H1 (cell line): Measurements from ENCODE around the gene OCIAD1. TPM values are rescaled to one million over a fixed set of nuclear protein-coding genes. Genes with fewer than 3 reads are reported as not detected.

ENCODE experiments used
- CTCF ChIA-PET: fragments of 300-600 bp; sonication (Branson Sonifier 250); formaldehyde crosslinking; loops from one replicate; lab custom pipeline; 2021; ENCODE audit not compliant: partially characterized antibody; lab: Charles Lee
- POLR2A ChIA-PET: fragments of 300-600 bp; sonication (Branson Sonifier 250); formaldehyde crosslinking; loops from one replicate; lab custom pipeline; 2021; ENCODE audit warnings: inconsistent platforms; ENCODE audit not compliant: partially characterized antibody; lab: Charles Lee
- DNase-seq, 2 experiments: peaks; one replicate each; pipeline versions ENCODE4 v3.0.0 to v3.0.0-alpha.2; 2010 to 2022; ENCODE audit warnings: low spot score in 2 of 2, low read depth in 1 of 2, mixed read lengths in 1 of 2
- FAIRE-seq: peaks from 2 replicates; lab custom pipeline; 2011; peaks lifted over from hg19 to GRCh38; lab: Jason Lieb, UNC
- H2AFZ ChIP-seq: 2 replicates; pipeline ENCODE4 v1.8.1; 2012; ENCODE audit warnings: low read length, inconsistent platforms
- H2AK5ac ChIP-seq: 2 replicates; pipeline ENCODE4 v1.6.1; 2013; ENCODE audit warnings: low read depth, low read length
- H2BK120ac ChIP-seq: replicated peaks from 2 replicates; pipeline ENCODE3; 2013; ENCODE audit warnings: low read depth, low read length, inconsistent platforms
- H2BK12ac ChIP-seq: 2 replicates; pipeline ENCODE4 v1.6.1; 2013; ENCODE audit warnings: low read depth, low read length
- H2BK15ac ChIP-seq: 2 replicates; pipeline ENCODE4 v1.6.1; 2013; ENCODE audit warnings: low read length
- H2BK20ac ChIP-seq: 2 replicates; pipeline ENCODE4 v1.6.1; 2013; ENCODE audit warnings: low read length
- H2BK5ac ChIP-seq: 2 replicates; pipeline ENCODE4 v1.6.1; 2013; ENCODE audit warnings: low read depth, low read length
- H3K14ac ChIP-seq: 2 replicates; pipeline ENCODE4 v1.6.1; 2013; ENCODE audit warnings: inconsistent platforms; ENCODE audit not compliant: insufficient read length
- H3K18ac ChIP-seq: 2 replicates; pipeline ENCODE4 v1.6.1; 2013; ENCODE audit warnings: low read length; ENCODE audit errors: extremely low read depth
- H3K23ac ChIP-seq: 2 replicates; pipeline ENCODE4 v1.6.1; 2013; ENCODE audit warnings: inconsistent platforms; ENCODE audit not compliant: insufficient read length
- H3K23me2 ChIP-seq: 2 replicates; pipeline ENCODE4 v1.6.1; 2013; ENCODE audit warnings: low read depth, low read length
- H3K27ac ChIP-seq: 2 replicates; pipeline ENCODE4 v1.6.1; 2011; ENCODE audit warnings: low read depth, low read length, inconsistent platforms
- H3K27me3 ChIP-seq, 4 experiments: replicated peaks in 1 of 4; 1 replicate in 1 of 4; 2 replicates in 3 of 4; pipeline versions ENCODE4 v1.6.1 to v1.8.1; 2011 to 2013; ENCODE audit warnings: low read length in 3 of 4, mild to moderate bottlenecking in 3 of 4, inconsistent platforms in 2 of 4, mixed read lengths in 2 of 4, moderate library complexity in 1 of 4; ENCODE audit not compliant: control insufficient read depth in 3 of 4, insufficient read depth in 3 of 4; ENCODE audit errors: extremely low read depth in 1 of 4
- H3K36me3 ChIP-seq, 4 experiments: 2 replicates each; pipeline versions ENCODE4 v1.6.1 to v1.8.1; 2011 to 2013; ENCODE audit warnings: mild to moderate bottlenecking in 4 of 4, low read length in 3 of 4, moderate library complexity in 2 of 4, control low read depth in 1 of 4, inconsistent platforms in 1 of 4; ENCODE audit not compliant: insufficient read depth in 4 of 4, control insufficient read depth in 2 of 4
- H3K4ac ChIP-seq: replicated peaks from 2 replicates; pipeline ENCODE3; 2013; ENCODE audit warnings: low read length, low read depth, mixed read lengths, inconsistent platforms; ENCODE audit not compliant: insufficient read length
- H3K4me1 ChIP-seq, 4 experiments: replicated peaks in 1 of 4; 1 replicate in 1 of 4; 2 replicates in 3 of 4; pipeline versions ENCODE4 v1.6.1 to v1.8.1; 2011 to 2013; ENCODE audit warnings: low read length in 3 of 4, inconsistent platforms in 2 of 4, mixed read lengths in 1 of 4; ENCODE audit not compliant: insufficient read depth in 4 of 4, control insufficient read depth in 3 of 4
- H3K4me2 ChIP-seq, 2 experiments: 2 replicates each; pipeline versions ENCODE4 v1.6.1 to v1.8.1; 2011 to 2013; ENCODE audit warnings: low read depth in 2 of 2, low read length in 2 of 2, control low read depth in 1 of 2, inconsistent platforms in 1 of 2, mild to moderate bottlenecking in 1 of 2; ENCODE audit not compliant: insufficient read depth in 1 of 2
- H3K4me3 ChIP-seq, 4 experiments: fragments of 200-600, 300-600 bp in 1 of 4; sonication (generic), shearing (Covaris generic), sonication (Bioruptor Twin) in 1 of 4; 2 replicates each; pipeline versions ENCODE4 v1.5.1 to v1.8.1; 2011 to 2016; ENCODE audit warnings: low read length in 4 of 4, low read depth in 3 of 4, control low read depth in 2 of 4, inconsistent platforms in 2 of 4, mild to moderate bottlenecking in 2 of 4, mixed read lengths in 1 of 4, moderate library complexity in 1 of 4; ENCODE audit not compliant: insufficient read depth in 2 of 4; ENCODE audit errors: extremely low read depth in 1 of 4
- H3K56ac ChIP-seq: replicated peaks from 2 replicates; pipeline ENCODE3; 2013; ENCODE audit warnings: low read depth, mild to moderate bottlenecking, mixed read lengths, low read length, inconsistent platforms; ENCODE audit not compliant: insufficient read length
- H3K79me1 ChIP-seq: 2 replicates; pipeline ENCODE4 v1.6.1; 2013; ENCODE audit warnings: low read depth, low read length, control low read depth
- H3K79me2 ChIP-seq, 2 experiments: 2 replicates each; pipeline versions ENCODE4 v1.6.1 to v1.8.1; 2012 to 2013; ENCODE audit warnings: low read length in 2 of 2, mild to moderate bottlenecking in 2 of 2, inconsistent platforms in 1 of 2; ENCODE audit not compliant: insufficient read depth in 2 of 2, control insufficient read depth in 1 of 2
- H3K9ac ChIP-seq, 4 experiments: replicated peaks in 1 of 4; 1 replicate in 1 of 4; 2 replicates in 3 of 4; pipeline versions ENCODE4 v1.6.1 to v1.8.1; 2011 to 2013; ENCODE audit warnings: low read depth in 3 of 4, low read length in 3 of 4, control low read depth in 2 of 4, mild to moderate bottlenecking in 2 of 4, moderate library complexity in 2 of 4, inconsistent platforms in 1 of 4; ENCODE audit errors: extremely low read depth in 1 of 4
- H3K9me3 ChIP-seq, 2 experiments: 2 replicates each; pipeline versions ENCODE4 v1.6.1 to v1.8.1; 2012 to 2013; ENCODE audit warnings: mild to moderate bottlenecking in 2 of 2, moderate library complexity in 2 of 2, control low read depth in 1 of 2, inconsistent platforms in 1 of 2, low read depth in 1 of 2, low read length in 1 of 2, mixed read lengths in 1 of 2; ENCODE audit not compliant: insufficient read depth in 2 of 2
- H4K20me1 ChIP-seq, 2 experiments: replicated peaks in 1 of 2; 2 replicates each; pipeline versions ENCODE3 to v1.8.1; 2011 to 2013; ENCODE audit warnings: inconsistent platforms in 2 of 2, low read length in 2 of 2, mild to moderate bottlenecking in 1 of 2; ENCODE audit not compliant: insufficient read depth in 2 of 2, control insufficient read depth in 1 of 2
- H4K5ac ChIP-seq: 2 replicates; pipeline ENCODE4 v1.6.1; 2013; ENCODE audit warnings: low read length, low read depth, mixed read lengths, inconsistent platforms; ENCODE audit not compliant: insufficient read length
- H4K8ac ChIP-seq: 2 replicates; pipeline ENCODE4 v1.8.0; 2013; ENCODE audit warnings: mild to moderate bottlenecking, moderate library complexity, low read length, inconsistent platforms; ENCODE audit not compliant: insufficient read depth; ENCODE audit errors: extremely low read depth
- H4K91ac ChIP-seq: replicated peaks from 2 replicates; pipeline ENCODE3; 2013; ENCODE audit warnings: low read length, mixed read lengths, inconsistent platforms; ENCODE audit not compliant: insufficient read length
- CBX8 ChIP-seq: fragments of 300-800, 300-1000 bp; sonication (generic); IDR thresholded peaks from 2 replicates; pipeline ENCODE4 v1.7.1; 2016; ENCODE audit warnings: low read depth, low read length, borderline replicate concordance
- EP300 ChIP-seq, 2 experiments: IDR thresholded peaks; 1 replicate in 1 of 2; 2 replicates in 1 of 2; pipeline ENCODE4 v1.6.1; 2011 to 2012; ENCODE audit warnings: low read depth in 2 of 2, low read length in 2 of 2, mild to moderate bottlenecking in 2 of 2, borderline replicate concordance in 1 of 2, inconsistent platforms in 1 of 2, moderate library complexity in 1 of 2
- FOSL1 ChIP-seq: IDR thresholded peaks from 2 replicates; pipeline ENCODE4 v1.6.1; 2011; ENCODE audit warnings: mild to moderate bottlenecking, low read depth, low read length, moderate library complexity; ENCODE audit not compliant: insufficient read depth
- JUND ChIP-seq: IDR thresholded peaks from 2 replicates; pipeline ENCODE4 v1.6.1; 2011; ENCODE audit warnings: mild to moderate bottlenecking, improper control_type of control experiment, low read length
- POLR2A ChIP-seq, 2 experiments: IDR thresholded peaks; 1 replicate in 1 of 2; 2 replicates in 1 of 2; pipeline ENCODE4 v1.6.1; 2011; ENCODE audit warnings: low read depth in 2 of 2, low read length in 2 of 2, mild to moderate bottlenecking in 2 of 2; ENCODE audit errors: control extremely low read depth in 1 of 2
- SAP30 ChIP-seq: fragments of 300-600 bp; sonication (generic); IDR thresholded peaks from 2 replicates; pipeline ENCODE4 v1.7.1; 2012; ENCODE audit warnings: low read length, moderate library complexity, mild to moderate bottlenecking, inconsistent platforms; ENCODE audit not compliant: insufficient read depth, insufficient replicate concordance
- SIN3A ChIP-seq, 2 experiments: IDR thresholded peaks in 1 of 2; conservative IDR thresholded peaks in 1 of 2; 2 replicates each; pipeline ENCODE4 v1.6.1; 2011 to 2012; ENCODE audit warnings: low read length in 2 of 2, improper control_type of control experiment in 1 of 2, low read depth in 1 of 2, mild to moderate bottlenecking in 1 of 2
- SUZ12 ChIP-seq: fragments of 200-600 bp; sonication (generic); IDR thresholded peaks from 2 replicates; pipeline ENCODE4 v1.6.1; 2012; ENCODE audit warnings: mild to moderate bottlenecking, inconsistent platforms, low read length, moderate library complexity, mixed read lengths
- TAF1 ChIP-seq: IDR thresholded peaks from 2 replicates; pipeline ENCODE4 v1.6.1; 2011; ENCODE audit warnings: mild to moderate bottlenecking, low read depth, low read length
- TAF7 ChIP-seq: optimal IDR thresholded peaks from 2 replicates; pipeline ENCODE3; 2011; ENCODE audit warnings: low read depth, mild to moderate bottlenecking, inconsistent platforms, low read length, moderate library complexity, borderline replicate concordance
- TEAD4 ChIP-seq: IDR thresholded peaks from 2 replicates; pipeline ENCODE4 v1.6.1; 2012; ENCODE audit warnings: low read depth, low read length, inconsistent platforms, mixed read lengths
- USF2 ChIP-seq: IDR thresholded peaks from 2 replicates; pipeline ENCODE4 v1.6.1; 2011; ENCODE audit warnings: low read length, improper control_type of control experiment
- WGBS, 2 experiments: shearing (Covaris generic) in 1 of 2; methylation state at CpG; one replicate each; pipeline versions ENCODE4 v1.1.6 to v1.1.7; 2013 to 2015; ENCODE audit warnings: low lambda C conversion rate in 2 of 2, mixed read lengths in 2 of 2, inconsistent platforms in 1 of 2, low coverage in 1 of 2, missing lambda C conversion rate in 1 of 2; ENCODE audit not compliant: insufficient replicate concordance in 2 of 2, insufficient coverage in 1 of 2, insufficient read length in 1 of 2; ENCODE audit errors: extremely low coverage in 1 of 2, missing lambda C conversion rate in 1 of 2; 5-methylcytosine and 5-hydroxymethylcytosine counted together
- polyA plus RNA-seq, 7 experiments: library from polyadenylated mRNA; depleted of rRNA in 3 of 7; stranded (reverse) in 5 of 7; unstranded in 2 of 7; fragments of >200 nt in 5 of 7; fragments of 200-250 nt in 2 of 7; gene quantifications; 1 replicate in 5 of 7; 2 replicates in 1 of 7; 4 replicates in 1 of 7; pipeline versions ENCODE4 v1.2.1 to v1.2.3, GENCODE V29; 2011 to 2013; ENCODE audit warnings: missing spikeins in 2 of 7, mixed read lengths in 2 of 7
- total RNA-seq: library from RNA; stranded (reverse); fragmentation: NEBNext Ultra II Directional; extraction: Animal tissue kit (Norgen Biotek cat#: 25700); gene quantifications from 2 replicates; pipeline ENCODE4 v1.2.1, GENCODE V29; 2021

The OCIAD1 gene
- total and polyA plus RNA-seq, 2 of the 8 experiments (the other 6 are each of a cell fraction or from before 2014, with no cell fraction given): 79.9 to 163 TPM

- H3K79me1 ChIP-seq: no peaks in the 10 kb centered on the region
- WGBS, 2 experiments: 91% methylated on average over 2 of the region's 2 CpGs; no CpG with 5 or more reads in 1 of the 2 experiments
- H2AFZ ChIP-seq: no peak overlapping the region
- H4K8ac ChIP-seq: no peak overlapping the region
- no peak overlapping the region for H2BK120ac ChIP-seq
- H3K79me2 ChIP-seq: no peaks in the 10 kb centered on the region
- no peaks in the 10 kb centered on the region for H3K23me2 ChIP-seq
- no peak overlapping the region for H4K91ac ChIP-seq
- POLR2A ChIA-PET: interaction anchor here (1.2 kb wide), 1 partner anchor 11 kb away, joined by 3 read pairs; no protein-coding TSS in a partner anchor
- H2BK15ac ChIP-seq: no peak overlapping the region
- FAIRE-seq (no peak), DNase-seq (no peak)
- no peak overlapping the region for H4K5ac ChIP-seq
- no peak overlapping the region for H3K18ac ChIP-seq
- CTCF ChIA-PET: no interaction called here
- H2AK5ac ChIP-seq: no peak overlapping the region
- no peaks in the 10 kb centered on the region for H3K4me1 ChIP-seq
- TF ChIP-seq EP300 (IDR thresholded peaks at IDR 0.05; ENCODE audit: borderline replicate concordance in 1 of 2, low read depth in 2 of 2, low read length in 2 of 2): no peak
- no peak for TF ChIP-seq TEAD4
- no peak for TF ChIP-seq SIN3A (conservative IDR thresholded peaks at IDR 0.05 in 1 of 2, IDR thresholded peaks at IDR 0.05 in 1 of 2; ENCODE audit: low read depth in 1 of 2, low read length in 2 of 2)
- TF ChIP-seq TAF7: no peak
- no peak for TF ChIP-seq SAP30
- no peak for TF ChIP-seq POLR2A (IDR thresholded peaks at IDR 0.05; ENCODE audit: control extremely low read depth in 1 of 2, low read depth in 2 of 2, low read length in 2 of 2)
- no peak for TF ChIP-seq JUND
- no peak for TF ChIP-seq USF2
- TF ChIP-seq TAF1: no peak
- TF ChIP-seq FOSL1: no peak
- TF ChIP-seq SUZ12: no peak
- no peak for TF ChIP-seq CBX8
- no peak overlapping the region for H2BK12ac ChIP-seq
- no peaks in the 10 kb centered on the region for H3K27me3 ChIP-seq
- no peak overlapping the region for H3K4me3 ChIP-seq
- no peak overlapping the region for H2BK5ac ChIP-seq
- no peak overlapping the region for H3K23ac ChIP-seq
- H3K27ac ChIP-seq: no peak overlapping the region
- H2BK20ac ChIP-seq: no peak overlapping the region
- no peak overlapping the region for H3K14ac ChIP-seq
- no peak overlapping the region for H3K56ac ChIP-seq
- H3K36me3 ChIP-seq: no peaks in the 10 kb centered on the region
- no peak overlapping the region for H3K4ac ChIP-seq
- no peaks in the 10 kb centered on the region for H3K9me3 ChIP-seq
- H3K9ac ChIP-seq: no peak overlapping the region
- no peaks in the 10 kb centered on the region for H4K20me1 ChIP-seq
- H3K4me2 ChIP-seq: no peak overlapping the region
Measured at GRCh38 chr4:48796191-48796926, 34.5 kb upstream of the OCIAD1 start.
